Measurements from ENCODE around the gene TMEM259.
"Not testable (repeated sequence)": the region's sequence is repeated elsewhere in the genome, so short reads cannot be mapped to it uniquely, and the experiment has no call there.

Gene TMEM259

DNA sequence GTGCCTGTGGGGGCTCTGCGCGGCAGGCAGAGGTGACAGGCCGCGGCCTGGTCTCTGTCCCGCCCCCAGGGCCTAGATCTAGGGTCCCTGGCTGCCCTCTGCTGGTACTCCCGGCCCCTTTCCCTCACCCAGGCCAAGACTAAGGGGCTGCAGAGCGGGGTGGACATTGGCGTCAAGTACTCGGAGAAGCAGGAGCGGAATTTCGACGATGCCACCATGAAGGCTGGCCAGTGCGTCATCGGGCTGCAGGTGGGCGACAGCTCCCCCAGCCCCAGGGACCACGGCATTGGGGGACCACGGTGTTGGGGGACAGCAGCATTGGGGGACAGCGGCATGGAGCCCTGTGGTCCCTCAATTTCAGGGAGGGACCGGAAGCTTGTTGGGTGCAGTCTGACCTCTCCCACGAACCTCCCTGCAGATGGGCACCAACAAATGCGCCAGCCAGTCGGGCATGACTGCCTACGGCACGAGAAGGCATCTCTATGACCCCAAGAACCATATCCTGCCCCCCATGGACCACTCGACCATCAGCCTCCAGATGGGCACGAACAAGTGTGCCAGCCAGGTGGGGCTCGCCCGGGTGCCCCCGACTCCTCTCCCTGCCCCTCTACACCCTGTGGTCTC is 15.2 kb upstream of the TMEM259 start:
- H3K4me3 ChIP-seq (ENCODE audit: low read depth, low read length) = no peak overlapping the region
- TF ChIP-seq, protein P1, sequence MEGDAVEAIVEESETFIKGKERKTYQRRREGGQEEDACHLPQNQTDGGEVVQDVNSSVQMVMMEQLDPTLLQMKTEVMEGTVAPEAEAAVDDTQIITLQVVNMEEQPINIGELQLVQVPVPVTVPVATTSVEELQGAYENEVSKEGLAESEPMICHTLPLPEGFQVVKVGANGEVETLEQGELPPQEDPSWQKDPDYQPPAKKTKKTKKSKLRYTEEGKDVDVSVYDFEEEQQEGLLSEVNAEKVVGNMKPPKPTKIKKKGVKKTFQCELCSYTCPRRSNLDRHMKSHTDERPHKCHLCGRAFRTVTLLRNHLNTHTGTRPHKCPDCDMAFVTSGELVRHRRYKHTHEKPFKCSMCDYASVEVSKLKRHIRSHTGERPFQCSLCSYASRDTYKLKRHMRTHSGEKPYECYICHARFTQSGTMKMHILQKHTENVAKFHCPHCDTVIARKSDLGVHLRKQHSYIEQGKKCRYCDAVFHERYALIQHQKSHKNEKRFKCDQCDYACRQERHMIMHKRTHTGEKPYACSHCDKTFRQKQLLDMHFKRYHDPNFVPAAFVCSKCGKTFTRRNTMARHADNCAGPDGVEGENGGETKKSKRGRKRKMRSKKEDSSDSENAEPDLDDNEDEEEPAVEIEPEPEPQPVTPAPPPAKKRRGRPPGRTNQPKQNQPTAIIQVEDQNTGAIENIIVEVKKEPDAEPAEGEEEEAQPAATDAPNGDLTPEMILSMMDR (IDR thresholded peaks at IDR 0.05; ENCODE audit: control insufficient read depth, extremely low read depth, insufficient read depth) = no peak
- DNase-seq (ENCODE audit: low read depth) = no peak

GRCh38 chr19:1032264-1032867 is 11.4 kb upstream of the TMEM259 start:
- DNase-seq (ENCODE audit: low read depth) = no peak
- no peak overlapping the region for H3K4me3 ChIP-seq (ENCODE audit: low read depth, low read length)
- TF ChIP-seq, protein P1 (IDR thresholded peaks at IDR 0.05; ENCODE audit: control insufficient read depth, extremely low read depth, insufficient read depth) = no peak

GRCh38 chr19:1028062-1028926 is 7.4 kb upstream of the TMEM259 start:
- TF ChIP-seq, protein P1 (IDR thresholded peaks at IDR 0.05; ENCODE audit: control insufficient read depth, extremely low read depth, insufficient read depth) = no peak
- no peak overlapping the region for H3K4me3 ChIP-seq (ENCODE audit: low read depth, low read length)
- DNase-seq (ENCODE audit: low read depth) = no peak

DNA sequence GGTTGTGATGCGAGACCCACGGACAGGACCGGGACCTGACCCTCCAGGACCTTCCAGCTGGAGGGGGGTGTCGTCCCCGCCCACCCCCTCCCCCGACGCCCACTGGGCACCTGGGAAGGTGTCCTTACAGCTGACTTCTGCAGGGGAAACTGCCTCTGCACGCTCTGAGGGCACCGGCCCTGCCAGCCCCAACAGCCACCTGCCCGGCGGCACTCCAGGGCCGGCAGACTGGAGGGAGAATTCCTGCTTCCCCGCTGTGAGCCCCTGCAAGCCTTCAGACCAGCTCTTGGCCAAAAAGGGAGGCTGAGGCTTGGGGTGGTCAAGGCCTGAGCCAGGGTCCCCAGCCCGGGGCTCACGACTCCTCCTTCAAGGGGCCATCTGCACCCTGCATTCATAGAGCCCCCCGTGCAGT is 6.7 kb upstream of the TMEM259 start:
- no peak for DNase-seq (ENCODE audit: low read depth)
- no peak overlapping the region for H3K4me3 ChIP-seq (ENCODE audit: low read depth, low read length)
- TF ChIP-seq, protein P1 (IDR thresholded peaks at IDR 0.05; ENCODE audit: control insufficient read depth, extremely low read depth, insufficient read depth) = no peak

GRCh38 chr19:1026783-1027649 is 6.1 kb upstream of the TMEM259 start:
- H3K4me3 ChIP-seq (ENCODE audit: low read depth, low read length) = peak overlapping the region; percentile 69
- TF ChIP-seq, protein P1 (IDR thresholded peaks at IDR 0.05; ENCODE audit: control insufficient read depth, extremely low read depth, insufficient read depth) = no peak
- DNase-seq (ENCODE audit: low read depth) = no peak

- no peak for DNase-seq (ENCODE audit: low read depth)
- TF ChIP-seq, protein P1 (IDR thresholded peaks at IDR 0.05; ENCODE audit: control insufficient read depth, extremely low read depth, insufficient read depth) = no peak
- H3K4me3 ChIP-seq (ENCODE audit: low read depth, low read length) = peak within 1 kb of the TSS; percentile 69
Measured at GRCh38 chr19:1025960-1026782, 5.2 kb upstream of the TMEM259 start, which contains the start of gene CNN2. TSS of gene CNN2 (plus strand) at chr19:1026608. CDS start at chr19:1026662, 54 bp downstream.

GRCh38 chr19:1025080-1025479 is 4.2 kb upstream of the TMEM259 start:
- not testable (repeated sequence) for DNase-seq (ENCODE audit: low read depth); H3K4me3 ChIP-seq (ENCODE audit: low read depth, low read length)

- DNase-seq (ENCODE audit: low read depth); H3K4me3 ChIP-seq (ENCODE audit: low read depth, low read length): not testable (repeated sequence)
Measured at GRCh38 chr19:1023883-1024188, 2.9 kb upstream of the TMEM259 start.

All from LNCaP clone FGC (cell line).